ENCODE results near the gene BFSP1.

GRCh38 chr20:17525650-17526049 is 5.5 kb downstream of the BFSP1 start:
- TF ChIP-seq, protein P1, sequence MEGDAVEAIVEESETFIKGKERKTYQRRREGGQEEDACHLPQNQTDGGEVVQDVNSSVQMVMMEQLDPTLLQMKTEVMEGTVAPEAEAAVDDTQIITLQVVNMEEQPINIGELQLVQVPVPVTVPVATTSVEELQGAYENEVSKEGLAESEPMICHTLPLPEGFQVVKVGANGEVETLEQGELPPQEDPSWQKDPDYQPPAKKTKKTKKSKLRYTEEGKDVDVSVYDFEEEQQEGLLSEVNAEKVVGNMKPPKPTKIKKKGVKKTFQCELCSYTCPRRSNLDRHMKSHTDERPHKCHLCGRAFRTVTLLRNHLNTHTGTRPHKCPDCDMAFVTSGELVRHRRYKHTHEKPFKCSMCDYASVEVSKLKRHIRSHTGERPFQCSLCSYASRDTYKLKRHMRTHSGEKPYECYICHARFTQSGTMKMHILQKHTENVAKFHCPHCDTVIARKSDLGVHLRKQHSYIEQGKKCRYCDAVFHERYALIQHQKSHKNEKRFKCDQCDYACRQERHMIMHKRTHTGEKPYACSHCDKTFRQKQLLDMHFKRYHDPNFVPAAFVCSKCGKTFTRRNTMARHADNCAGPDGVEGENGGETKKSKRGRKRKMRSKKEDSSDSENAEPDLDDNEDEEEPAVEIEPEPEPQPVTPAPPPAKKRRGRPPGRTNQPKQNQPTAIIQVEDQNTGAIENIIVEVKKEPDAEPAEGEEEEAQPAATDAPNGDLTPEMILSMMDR (IDR thresholded peaks at IDR 0.05; ENCODE audit: insufficient read depth, low read depth, low read length), result no peak
- TF ChIP-seq EZH2 (IDR thresholded peaks at IDR 0.05; ENCODE audit: insufficient read depth, low read length), result no peak

Data from astrocyte (in vitro differentiated cells and primary cell).